Activated T-helper 2 cell treated with anti-CD3 and anti-CD28 coated beads, Interferon-gamma antibody, Interleukin-2, Interleukin-4, amounts not matched to agents 10 μg/mL and 5 μg/mL and 100 μg/mL, durations not matched to agents 14 hours and 24 hours and 36 hours (primary cell): ENCODE results near the gene CST3. TPM values are rescaled to one million over a fixed set of nuclear protein-coding genes. Genes with fewer than 3 reads are reported as not detected.
"Not testable (repeated sequence)": the region's sequence is repeated elsewhere in the genome, so short reads cannot be mapped to it uniquely, and the experiment has no call there.

ENCODE experiments used
- DNase-seq: peaks from one replicate; pipeline ENCODE4 v3.0.0; 2021; ENCODE audit warnings: low spot score
- H3K27ac Mint-ChIP-seq: one replicate; pipeline ENCODE4 v1.8.0; 2021; ENCODE audit warnings: mixed read lengths
- H3K27me3 Mint-ChIP-seq: one replicate; pipeline ENCODE4 v1.8.0; 2021; ENCODE audit warnings: low read depth, mixed read lengths
- H3K36me3 Mint-ChIP-seq: one replicate; pipeline ENCODE4 v1.8.0; 2021; ENCODE audit warnings: low read depth, mixed read lengths
- H3K4me1 Mint-ChIP-seq: one replicate; pipeline ENCODE4 v1.8.0; 2021; ENCODE audit warnings: low read depth, mixed read lengths
- H3K4me3 Mint-ChIP-seq: one replicate; pipeline ENCODE4 v1.8.0; 2021; ENCODE audit warnings: low read depth, mild to moderate bottlenecking, moderate library complexity, mixed read lengths
- H3K9me3 Mint-ChIP-seq: one replicate; pipeline ENCODE4 v1.8.0; 2021; ENCODE audit warnings: mixed read lengths
- intact Hi-C: fragments of 100-400 bp; cut with micrococcal nuclease; formaldehyde crosslinking; loops from one replicate; pipeline ENCODE4 v1.15.1; 2023
- total RNA-seq: library from RNA; stranded (reverse); gene quantifications from 2 replicates; pipeline ENCODE4 v1.2.3, GENCODE V29; 2022

The CST3 gene, protein sequence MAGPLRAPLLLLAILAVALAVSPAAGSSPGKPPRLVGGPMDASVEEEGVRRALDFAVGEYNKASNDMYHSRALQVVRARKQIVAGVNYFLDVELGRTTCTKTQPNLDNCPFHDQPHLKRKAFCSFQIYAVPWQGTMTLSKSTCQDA
- total RNA-seq = 0.82 and 1.5 TPM in 2 replicates

DNA sequence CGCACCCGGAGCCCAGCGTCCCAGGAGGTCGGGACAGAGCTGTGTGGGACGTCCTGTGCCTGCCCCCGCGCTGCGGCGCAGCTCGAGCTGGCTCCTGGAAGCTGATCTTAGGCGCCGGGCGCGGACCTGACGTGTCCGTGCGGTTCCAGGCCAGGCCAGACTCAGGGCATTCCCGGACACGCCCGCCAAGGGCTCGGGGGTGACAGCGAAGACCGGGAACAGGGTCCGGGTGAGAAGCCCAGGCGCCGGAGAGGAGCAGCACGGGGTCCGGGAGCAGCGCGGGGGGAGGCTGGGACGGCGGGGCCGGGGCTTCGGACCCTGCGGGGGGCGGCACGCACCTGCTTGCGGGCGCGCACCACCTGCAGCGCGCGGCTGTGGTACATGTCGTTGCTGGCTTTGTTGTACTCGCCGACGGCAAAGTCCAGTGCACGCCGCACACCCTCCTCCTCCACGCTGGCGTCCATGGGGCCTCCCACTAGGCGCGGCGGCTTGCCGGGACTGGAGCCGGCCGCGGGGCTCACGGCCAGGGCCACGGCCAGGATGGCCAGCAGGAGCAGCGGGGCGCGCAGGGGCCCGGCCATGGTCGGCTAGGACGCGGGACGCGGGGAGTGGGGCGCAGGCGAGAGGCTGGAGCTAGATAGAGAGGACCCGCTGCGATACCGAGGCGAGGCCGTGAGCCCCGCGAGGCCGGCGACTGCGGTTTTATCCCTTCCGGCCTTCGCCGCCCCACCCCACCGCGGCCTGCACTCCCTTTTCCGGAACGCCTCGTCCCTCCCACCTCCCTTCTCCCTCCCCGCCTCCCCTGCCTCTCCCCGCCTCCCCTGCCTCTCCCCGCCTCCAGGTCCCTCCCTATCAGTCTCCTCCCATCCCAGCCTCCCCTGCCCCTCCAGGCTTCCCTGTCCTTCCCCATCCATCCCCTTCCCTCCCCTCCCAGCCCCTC lies at the start of gene CST3:
Gene CST3, minus strand, starts transcription at position 674 of the 940 bp plus-strand sequence. Its CDS starts 93 bp downstream, at position 581.
- Mint-ChIP-seq H3K27ac (no peak within 1 kb of the TSS), H3K9me3 (no peaks in the 10 kb centered on the region), H3K4me1 (peaks cover 4% of the 10 kb centered on the region), H3K36me3 (no peaks in the 10 kb centered on the region), H3K27me3 (peaks cover 20% of the 10 kb centered on the region), H3K4me3 (peak within 1 kb of the TSS; percentile 61)
- no peak for DNase-seq
- intact Hi-C loops = no loop called here

DNA sequence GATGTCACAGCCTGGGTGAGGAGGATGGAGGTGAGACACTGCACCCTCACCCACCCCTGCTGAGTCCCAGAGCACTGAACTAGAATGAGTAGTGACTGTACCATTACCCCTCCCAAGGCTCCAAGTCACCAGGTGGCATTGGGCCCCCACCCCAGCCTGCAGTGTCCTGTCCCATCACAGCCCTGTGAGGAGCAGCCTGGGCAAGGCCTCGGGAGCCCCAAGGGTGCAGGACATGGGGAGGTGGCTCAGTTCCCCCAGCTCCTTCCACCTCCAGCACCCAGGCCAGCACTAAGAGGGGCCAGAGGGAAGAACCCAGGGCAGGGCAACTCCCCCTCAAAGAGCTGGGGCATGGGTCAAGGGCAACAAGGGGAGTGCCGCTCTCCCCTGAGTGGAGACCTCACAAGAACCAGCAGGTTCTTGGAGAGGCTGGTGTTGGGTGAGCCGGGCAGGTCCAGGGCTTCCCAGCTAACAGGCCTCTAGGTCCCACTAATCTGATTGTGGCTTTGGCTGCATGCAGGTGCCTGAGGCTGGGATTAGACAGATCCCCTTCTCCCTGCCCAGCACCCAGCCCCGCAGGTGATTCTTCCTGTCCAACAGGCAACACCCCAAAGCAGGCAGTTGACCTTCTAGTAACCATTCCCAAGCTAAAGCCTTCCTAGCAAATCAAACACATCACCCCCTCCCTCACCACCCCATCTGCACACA lies 48.4 kb upstream of the CST3 start:
- H3K9me3 Mint-ChIP-seq = no peaks in the 10 kb centered on the region
- no peaks in the 10 kb centered on the region for H3K36me3 Mint-ChIP-seq
- intact Hi-C loops = no loop called here
- H3K27ac Mint-ChIP-seq = no peak overlapping the region
- no peaks in the 10 kb centered on the region for H3K27me3 Mint-ChIP-seq
- H3K4me1 Mint-ChIP-seq = no peaks in the 10 kb centered on the region
- no peak for DNase-seq
- no peak overlapping the region for H3K4me3 Mint-ChIP-seq

DNA sequence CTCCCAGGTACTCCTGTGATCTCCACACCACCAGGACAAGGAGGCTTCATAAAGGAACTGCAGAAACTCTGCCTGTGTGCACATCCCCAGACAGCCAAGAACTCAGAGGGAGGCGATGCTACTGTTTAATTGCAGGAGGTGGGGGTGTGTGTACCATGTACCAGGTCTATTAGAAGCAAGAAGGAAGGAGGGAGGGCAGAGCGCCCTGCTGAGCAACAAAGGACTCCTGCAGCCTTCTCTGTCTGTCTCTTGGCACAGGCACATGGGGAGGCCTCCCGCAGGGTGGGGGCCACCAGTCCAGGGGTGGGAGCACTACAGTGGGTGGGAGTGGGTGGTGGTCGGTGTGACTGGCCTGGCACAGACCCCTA lies 47.8 kb upstream of the CST3 start:
- not testable (repeated sequence) for H3K27ac Mint-ChIP-seq, DNase-seq, H3K9me3 Mint-ChIP-seq

DNA sequence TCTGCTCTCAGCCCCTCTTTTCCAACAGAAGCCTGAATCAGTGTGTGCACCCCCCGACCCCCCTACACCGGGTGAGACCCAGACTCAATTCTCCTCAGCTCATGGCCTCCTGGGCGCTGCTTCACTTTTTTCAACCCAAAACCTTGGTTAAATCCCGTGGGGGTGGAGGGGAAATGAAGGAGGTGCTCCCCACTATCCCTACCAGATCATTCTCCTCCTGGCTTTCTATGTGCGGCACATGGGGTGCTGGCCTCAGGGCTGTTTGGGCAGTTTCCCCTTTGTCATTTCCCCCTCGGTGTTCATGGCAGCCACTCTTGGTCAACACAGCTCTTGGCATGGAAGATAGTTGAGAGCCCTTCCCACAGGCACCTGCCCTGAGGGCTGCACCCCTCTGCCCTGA lies 46.5 kb upstream of the CST3 start:
- Mint-ChIP-seq H3K4me3 (no peak overlapping the region), H3K36me3 (no peaks in the 10 kb centered on the region), H3K27ac (no peak overlapping the region), H3K4me1 (no peaks in the 10 kb centered on the region), H3K27me3 (no peaks in the 10 kb centered on the region), H3K9me3 (no peaks in the 10 kb centered on the region)
- DNase-seq = no peak
- intact Hi-C loops = no loop called here

More for the DNA sequence above, 47.8 kb upstream of the CST3 start:
- intact Hi-C loops, H3K36me3 Mint-ChIP-seq, H3K4me1 Mint-ChIP-seq, H3K4me3 Mint-ChIP-seq, H3K27me3 Mint-ChIP-seq: not testable (repeated sequence)

DNA sequence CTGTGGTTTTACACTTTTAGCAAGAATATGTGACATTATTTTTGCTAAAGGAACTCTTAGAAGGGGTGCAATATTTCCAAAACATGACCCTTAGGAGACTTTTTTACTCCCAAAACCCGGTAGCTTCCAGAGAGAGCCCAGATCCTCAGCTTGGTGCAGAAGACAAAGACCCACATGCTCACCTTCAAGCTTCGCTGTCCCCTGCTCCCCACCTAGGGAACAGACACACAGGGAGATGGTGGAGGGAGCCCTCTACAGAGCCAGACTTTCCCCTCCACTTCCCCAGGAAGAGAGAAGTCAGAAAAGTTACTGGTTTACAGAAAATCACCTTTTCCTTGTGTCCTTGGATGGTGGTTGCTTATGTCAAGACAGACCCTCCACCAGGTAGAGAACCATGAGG lies 46.1 kb upstream of the CST3 start:
- Mint-ChIP-seq H3K9me3 (no peaks in the 10 kb centered on the region), H3K4me3 (no peak overlapping the region), H3K27me3 (no peaks in the 10 kb centered on the region), H3K36me3 (no peaks in the 10 kb centered on the region), H3K4me1 (no peaks in the 10 kb centered on the region), H3K27ac (no peak overlapping the region)
- intact Hi-C loops = no loop called here
- no peak for DNase-seq

DNA sequence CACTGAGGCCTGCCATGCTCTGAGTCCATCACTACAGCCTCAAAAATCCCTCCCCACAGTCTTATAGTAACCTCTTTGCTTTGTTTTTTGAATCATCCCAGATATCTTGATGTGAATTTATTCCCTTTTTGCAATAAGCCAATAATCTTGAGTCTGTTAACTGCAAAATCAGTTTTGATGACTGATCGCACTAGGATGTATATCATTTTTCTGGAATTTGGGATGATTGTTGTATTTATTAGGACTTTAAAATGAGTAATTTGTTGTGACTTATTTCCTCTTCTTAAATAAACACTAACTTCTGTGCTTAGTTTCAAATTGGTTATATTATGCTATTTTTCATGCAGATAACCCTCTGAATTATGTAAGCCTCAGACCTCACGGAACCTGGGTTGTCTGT lies 45.5 kb upstream of the CST3 start:
- DNase-seq = no peak
- intact Hi-C loops = no loop called here
- H3K9me3 Mint-ChIP-seq = no peaks in the 10 kb centered on the region
- no peak overlapping the region for H3K27ac Mint-ChIP-seq
- no peak overlapping the region for H3K4me3 Mint-ChIP-seq
- no peaks in the 10 kb centered on the region for H3K4me1 Mint-ChIP-seq
- H3K27me3 Mint-ChIP-seq = no peaks in the 10 kb centered on the region
- H3K36me3 Mint-ChIP-seq = no peaks in the 10 kb centered on the region

DNA sequence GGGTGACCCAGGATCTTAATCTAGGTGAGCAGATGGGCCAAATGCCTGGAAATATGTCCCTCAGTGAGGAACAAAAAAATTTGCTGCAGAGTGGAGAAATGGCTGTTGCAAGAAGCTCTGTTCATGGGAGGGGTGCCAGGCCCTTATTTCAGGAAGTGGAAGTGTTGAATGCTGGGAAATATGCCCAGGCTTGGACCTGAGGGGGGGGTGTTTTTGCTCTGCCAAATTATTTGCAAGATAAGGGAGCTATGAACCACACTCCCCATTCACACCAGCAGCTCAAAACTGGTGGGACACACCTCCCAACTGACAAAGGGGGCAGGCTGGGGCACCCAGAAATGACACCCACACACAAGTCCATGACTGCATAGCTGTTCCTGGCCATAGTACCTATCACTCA lies 42.4 kb upstream of the CST3 start:
- intact Hi-C loops = no loop called here
- H3K9me3 Mint-ChIP-seq = no peaks in the 10 kb centered on the region
- no peaks in the 10 kb centered on the region for H3K4me1 Mint-ChIP-seq
- no peak for DNase-seq
- peaks cover 10% of the 10 kb centered on the region for H3K27me3 Mint-ChIP-seq
- no peaks in the 10 kb centered on the region for H3K36me3 Mint-ChIP-seq
- H3K4me3 Mint-ChIP-seq = no peak overlapping the region
- no peak overlapping the region for H3K27ac Mint-ChIP-seq

DNA sequence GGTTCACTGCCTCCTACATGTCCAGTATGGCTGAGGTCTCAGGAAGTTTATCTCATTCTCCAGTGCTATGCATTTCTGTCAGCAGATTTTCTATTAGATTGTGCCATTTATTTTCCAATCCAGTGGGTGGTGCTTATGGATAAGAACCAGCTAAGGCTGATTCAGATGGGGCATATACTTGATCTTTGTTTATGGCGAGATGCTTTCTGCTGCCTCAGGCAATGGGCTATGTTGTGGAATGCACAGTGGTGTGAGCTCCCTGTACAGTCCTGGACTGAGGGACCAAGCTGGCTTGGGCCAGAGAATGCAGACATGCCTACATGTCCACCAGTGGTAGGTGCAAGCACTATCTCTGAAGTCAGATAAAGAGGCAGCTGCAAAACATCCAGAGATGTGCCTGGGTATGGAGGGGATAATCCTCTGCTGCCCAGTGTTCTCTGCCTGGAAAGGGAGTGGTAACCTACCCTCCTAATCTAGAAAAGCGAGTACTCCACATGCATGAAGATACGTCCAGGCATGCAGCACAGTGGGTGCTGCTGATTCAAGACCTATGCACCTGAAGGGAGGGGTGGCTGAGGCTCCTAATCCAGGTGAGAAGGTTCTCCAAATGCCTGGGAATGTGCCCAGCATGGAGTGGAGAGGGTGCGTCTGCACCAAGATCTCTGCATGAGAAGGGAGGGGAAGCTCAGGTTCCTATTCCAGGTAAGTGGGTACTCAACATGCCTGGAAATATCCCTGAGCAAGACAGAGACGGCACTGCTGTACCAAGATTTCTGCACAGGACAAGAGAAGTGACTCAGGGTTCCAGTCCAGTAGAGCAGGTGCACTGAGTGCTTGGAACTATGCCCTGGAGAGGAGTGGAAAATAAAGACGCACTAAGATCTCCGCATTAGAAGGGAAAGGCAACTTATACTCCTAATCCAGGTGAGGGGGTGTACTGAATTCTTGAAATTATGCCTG lies 41.7 kb upstream of the CST3 start:
- peaks cover 10% of the 10 kb centered on the region for H3K27me3 Mint-ChIP-seq

DNA sequence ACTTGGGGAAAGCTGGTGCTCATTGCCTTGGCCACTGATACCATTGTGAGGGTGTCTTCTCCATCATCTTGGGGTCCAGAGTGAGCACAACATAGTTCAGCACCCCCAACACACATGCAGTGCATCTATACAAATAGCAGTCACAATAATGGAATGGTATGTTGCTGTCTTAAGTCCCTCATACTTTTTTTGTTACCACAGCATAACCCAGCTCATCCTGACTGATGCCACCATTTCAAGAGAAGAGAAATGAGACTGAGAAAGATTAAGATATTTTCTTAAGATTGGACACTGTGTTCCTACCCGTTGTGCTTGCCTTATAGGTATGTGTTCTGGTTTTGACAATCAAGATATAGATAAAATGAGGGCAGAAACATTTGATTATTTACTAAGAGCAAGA lies 35.5 kb upstream of the CST3 start:
- H3K4me3 Mint-ChIP-seq = no peak overlapping the region
- H3K9me3 Mint-ChIP-seq = no peaks in the 10 kb centered on the region
- no peaks in the 10 kb centered on the region for H3K4me1 Mint-ChIP-seq
- no peak overlapping the region for H3K27ac Mint-ChIP-seq
- DNase-seq = no peak
- intact Hi-C loops = no loop called here
- H3K27me3 Mint-ChIP-seq = peaks cover 10% of the 10 kb centered on the region
- no peaks in the 10 kb centered on the region for H3K36me3 Mint-ChIP-seq

More for the DNA sequence above, 41.7 kb upstream of the CST3 start:
- H3K27ac Mint-ChIP-seq = no peak overlapping the region
- no peaks in the 10 kb centered on the region for H3K36me3 Mint-ChIP-seq
- no peak for DNase-seq
- H3K9me3 Mint-ChIP-seq = no peaks in the 10 kb centered on the region
- H3K4me3 Mint-ChIP-seq = no peak overlapping the region
- intact Hi-C loops = no loop called here
- no peaks in the 10 kb centered on the region for H3K4me1 Mint-ChIP-seq

DNA sequence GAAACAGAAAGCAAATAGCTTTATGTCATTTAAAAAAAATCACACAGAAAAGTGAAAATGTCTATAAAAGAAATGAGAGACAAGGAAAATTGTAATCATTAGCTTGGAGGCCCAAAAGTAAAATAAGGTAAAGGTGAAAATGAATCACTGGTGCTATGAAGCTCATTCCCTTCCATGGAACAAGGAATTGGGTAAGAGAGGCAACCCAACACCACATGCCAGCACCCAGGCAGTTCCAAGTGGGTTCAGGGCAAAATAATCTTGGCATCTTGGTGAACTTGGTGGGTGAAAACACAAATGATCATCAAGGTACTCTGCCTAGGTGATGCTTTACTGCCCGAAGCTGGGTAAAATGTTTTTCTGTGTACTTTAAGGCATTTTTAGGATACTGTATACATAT lies 34.4 kb upstream of the CST3 start:
- H3K9me3 Mint-ChIP-seq = no peaks in the 10 kb centered on the region

DNA sequence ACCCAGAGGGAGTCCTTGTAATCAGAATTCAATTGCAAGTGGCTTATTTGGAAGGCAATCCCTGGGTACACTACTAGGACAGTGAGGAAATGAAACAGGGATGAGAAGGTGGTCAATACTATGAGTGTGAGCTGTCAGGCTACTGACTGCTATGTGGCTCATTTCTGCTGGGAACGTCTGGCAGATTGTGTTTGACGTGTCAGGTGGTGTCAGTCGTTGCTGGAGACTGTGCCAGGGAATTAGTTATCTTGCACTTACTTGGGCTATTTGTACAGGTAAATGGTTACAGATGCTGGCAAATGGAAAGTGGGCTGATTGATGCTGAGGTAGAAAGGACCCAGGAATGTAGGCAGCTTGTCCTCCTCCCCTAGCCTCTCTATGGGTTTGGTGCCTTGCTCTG lies 33.7 kb upstream of the CST3 start:
- intact Hi-C loops = no loop called here
- no peaks in the 10 kb centered on the region for H3K4me1 Mint-ChIP-seq
- H3K9me3 Mint-ChIP-seq = no peaks in the 10 kb centered on the region
- H3K4me3 Mint-ChIP-seq = no peak overlapping the region
- no peak overlapping the region for H3K27ac Mint-ChIP-seq
- DNase-seq = no peak
- H3K36me3 Mint-ChIP-seq = no peaks in the 10 kb centered on the region
- H3K27me3 Mint-ChIP-seq = peaks cover 6% of the 10 kb centered on the region

More for the DNA sequence above, 34.4 kb upstream of the CST3 start:
- intact Hi-C loops = no loop called here
- no peaks in the 10 kb centered on the region for H3K4me1 Mint-ChIP-seq
- H3K4me3 Mint-ChIP-seq = no peak overlapping the region
- H3K27me3 Mint-ChIP-seq = peaks cover 8% of the 10 kb centered on the region
- DNase-seq = no peak
- H3K27ac Mint-ChIP-seq = no peak overlapping the region
- H3K36me3 Mint-ChIP-seq = no peaks in the 10 kb centered on the region

DNA sequence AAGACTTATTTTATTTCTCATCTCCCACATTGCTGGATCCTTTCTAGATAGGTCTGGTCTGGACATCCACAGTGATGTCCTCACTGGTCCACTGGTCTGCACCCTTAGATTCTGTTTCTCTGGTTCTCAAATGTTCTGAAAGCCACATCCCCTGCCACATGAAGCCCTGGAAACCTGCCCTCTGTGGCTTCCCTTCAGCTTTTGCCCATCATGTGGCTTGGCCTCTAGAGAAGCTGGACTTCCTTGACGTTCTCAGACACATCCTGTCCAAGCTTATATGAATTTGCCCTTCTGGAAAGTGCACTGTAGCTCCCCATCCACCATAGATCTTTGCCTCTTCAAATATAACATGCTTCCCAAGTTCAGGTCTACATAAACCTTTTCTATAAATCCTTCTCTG lies 32.6 kb upstream of the CST3 start:
- no peaks in the 10 kb centered on the region for H3K27me3 Mint-ChIP-seq
- no peaks in the 10 kb centered on the region for H3K36me3 Mint-ChIP-seq
- no peaks in the 10 kb centered on the region for H3K4me1 Mint-ChIP-seq
- DNase-seq = no peak
- no peak overlapping the region for H3K27ac Mint-ChIP-seq
- H3K4me3 Mint-ChIP-seq = no peak overlapping the region
- H3K9me3 Mint-ChIP-seq = no peaks in the 10 kb centered on the region
- intact Hi-C loops = no loop called here
